ENCODE results near the gene ACADVL.
A peak's percentile ranks its signal among the peaks of the same experiment; 100 is the strongest.

ACADVL gene

DNA sequence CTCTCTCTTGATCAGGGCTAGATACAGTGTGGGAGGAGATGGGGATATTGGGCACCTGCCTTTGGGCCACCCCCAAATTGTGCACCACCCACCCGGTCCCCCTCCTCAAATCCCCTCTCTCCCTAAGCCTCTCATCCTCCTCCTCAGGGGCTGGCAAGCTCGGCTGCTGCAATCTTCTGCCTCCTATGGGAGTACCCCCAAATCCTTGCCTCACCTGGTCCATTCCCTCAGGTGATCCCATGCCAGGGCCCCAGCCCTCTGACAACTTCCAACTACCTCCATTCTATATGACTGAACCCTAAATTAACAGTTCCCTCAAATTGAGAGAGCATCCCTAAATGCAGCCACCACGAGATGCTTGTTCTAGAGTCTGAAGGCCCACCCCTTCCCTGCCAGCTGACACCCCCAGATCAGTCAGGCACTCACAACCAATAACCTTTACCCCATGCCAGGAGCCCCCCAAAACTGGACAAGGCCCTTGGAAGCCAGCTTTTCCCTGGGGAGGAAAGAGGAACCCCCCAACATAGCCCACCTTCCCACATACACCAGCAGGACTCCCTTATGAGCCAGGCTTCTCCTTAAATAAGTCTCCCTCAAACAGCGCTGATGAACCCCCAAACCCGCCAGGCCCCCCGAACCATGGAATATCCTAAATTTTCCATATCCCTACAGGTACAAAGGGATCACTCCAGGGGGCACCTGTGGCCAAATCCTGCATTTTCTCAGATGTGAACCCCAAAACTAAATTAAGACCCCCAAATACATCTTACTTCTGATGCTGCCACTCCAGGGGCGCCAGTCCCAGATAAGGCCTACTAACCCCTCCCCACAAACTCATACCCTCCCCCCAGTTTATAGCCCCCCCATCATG lies 3.3 kb upstream of the ACADVL start:
- FAIRE-seq (peak; percentile 9), DNase-seq (ENCODE audit: insufficient read length, low spot score) (no peak)
- TF ChIP-seq POLR2A (IDR thresholded peaks at IDR 0.05; ENCODE audit: low read depth, low read length) (no peak), POU2F2 (IDR thresholded peaks at IDR 0.05; ENCODE audit: low read depth, low read length) (no peak), POLR2AphosphoS5 (IDR thresholded peaks at IDR 0.05; ENCODE audit: low read depth, low read length) (no peak), SPI1 (IDR thresholded peaks at IDR 0.05; ENCODE audit: low read depth, low read length) (no peak), PAX5 (IDR thresholded peaks at IDR 0.05; ENCODE audit: insufficient read depth, low read length, severe bottlenecking) (no peak), TAF1 (IDR thresholded peaks at IDR 0.05; ENCODE audit: low read depth, low read length) (no peak)

DNA sequence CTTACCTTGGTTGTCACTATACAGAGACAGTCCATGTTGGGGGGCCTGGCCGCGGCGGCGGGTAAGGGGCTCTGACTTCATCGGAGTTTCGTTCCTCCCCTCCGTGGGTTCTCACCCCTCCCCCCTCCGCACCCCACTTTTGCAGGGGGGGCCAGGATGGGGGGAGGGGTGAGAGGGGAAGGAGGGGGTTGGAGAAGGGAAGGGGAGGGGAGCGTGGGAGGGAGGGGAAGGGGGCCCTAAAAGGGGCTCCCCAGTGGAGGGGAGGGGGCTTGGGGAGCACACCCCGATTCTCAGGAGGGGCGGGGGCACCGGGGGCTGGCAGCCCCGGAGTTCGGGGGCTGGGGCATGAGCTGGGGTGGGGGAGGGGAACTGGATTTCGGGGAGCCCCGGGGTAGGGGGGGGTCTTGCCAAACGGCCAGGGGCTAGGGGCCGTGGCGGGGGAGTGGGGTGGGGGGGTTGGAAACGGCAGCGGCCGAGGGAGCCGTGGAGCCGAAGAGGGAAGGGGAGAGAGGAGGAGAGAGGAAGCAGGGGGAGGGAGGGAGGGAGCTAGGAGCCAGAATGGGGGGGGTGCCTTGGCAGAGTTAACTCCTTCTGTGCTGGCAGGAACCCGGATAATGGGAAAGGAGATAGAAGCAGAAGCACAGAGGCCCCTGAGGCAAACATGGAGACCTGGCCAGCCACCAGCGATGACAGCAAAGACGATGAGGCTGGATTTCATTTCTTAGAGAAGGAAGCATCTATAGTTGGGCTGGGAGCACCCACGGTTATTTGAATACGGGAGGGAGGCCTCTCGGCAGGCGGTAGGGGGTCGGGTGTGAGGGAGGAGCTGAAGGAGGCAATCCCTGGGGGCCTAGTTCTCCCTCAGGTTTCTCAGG lies 2.4 kb upstream of the ACADVL start:
- TF ChIP-seq TAF1 (IDR thresholded peaks at IDR 0.05; ENCODE audit: low read depth, low read length) (peak; percentile 33), PAX5 (IDR thresholded peaks at IDR 0.05; ENCODE audit: insufficient read depth, low read length, severe bottlenecking) (no peak)
- no peak for DNase-seq (ENCODE audit: insufficient read length, low spot score)
- FAIRE-seq = peak; percentile 52

- TF ChIP-seq TAF1 (IDR thresholded peaks at IDR 0.05; ENCODE audit: low read depth, low read length) = no peak
- DNase-seq (ENCODE audit: insufficient read length, low spot score) (no peak), FAIRE-seq (peak; percentile 33)
These were observed 1.6 kb upstream of the ACADVL start for GRCh38 chr17:7218166-7218565.

- TF ChIP-seq POLR2A (IDR thresholded peaks at IDR 0.05; ENCODE audit: low read depth, low read length) (no peak), PAX5 (IDR thresholded peaks at IDR 0.05; ENCODE audit: insufficient read depth, low read length, severe bottlenecking) (no peak), SPI1 (IDR thresholded peaks at IDR 0.05; ENCODE audit: low read depth, low read length) (no peak), POLR2AphosphoS5 (IDR thresholded peaks at IDR 0.05; ENCODE audit: low read depth, low read length) (no peak), TAF1 (IDR thresholded peaks at IDR 0.05; ENCODE audit: low read depth, low read length) (no peak), POU2F2 (IDR thresholded peaks at IDR 0.05; ENCODE audit: low read depth, low read length) (no peak)
- DNase-seq (ENCODE audit: insufficient read length, low spot score) (no peak), FAIRE-seq (no peak)
These were observed 980 bp upstream of the ACADVL start for GRCh38 chr17:7218758-7219157.

- FAIRE-seq (peak; percentile 64), DNase-seq (ENCODE audit: insufficient read length, low spot score) (no peak)
- no peak for TF ChIP-seq PAX5 (IDR thresholded peaks at IDR 0.05; ENCODE audit: insufficient read depth, low read length, severe bottlenecking)
- TF ChIP-seq SPI1 (IDR thresholded peaks at IDR 0.05; ENCODE audit: low read depth, low read length) = no peak
- no peak for TF ChIP-seq POU2F2 (IDR thresholded peaks at IDR 0.05; ENCODE audit: low read depth, low read length)
- TF ChIP-seq POLR2A (IDR thresholded peaks at IDR 0.05; ENCODE audit: low read depth, low read length) = no peak
These were observed 418 bp upstream of the ACADVL start for GRCh38 chr17:7219229-7219811.

DNA sequence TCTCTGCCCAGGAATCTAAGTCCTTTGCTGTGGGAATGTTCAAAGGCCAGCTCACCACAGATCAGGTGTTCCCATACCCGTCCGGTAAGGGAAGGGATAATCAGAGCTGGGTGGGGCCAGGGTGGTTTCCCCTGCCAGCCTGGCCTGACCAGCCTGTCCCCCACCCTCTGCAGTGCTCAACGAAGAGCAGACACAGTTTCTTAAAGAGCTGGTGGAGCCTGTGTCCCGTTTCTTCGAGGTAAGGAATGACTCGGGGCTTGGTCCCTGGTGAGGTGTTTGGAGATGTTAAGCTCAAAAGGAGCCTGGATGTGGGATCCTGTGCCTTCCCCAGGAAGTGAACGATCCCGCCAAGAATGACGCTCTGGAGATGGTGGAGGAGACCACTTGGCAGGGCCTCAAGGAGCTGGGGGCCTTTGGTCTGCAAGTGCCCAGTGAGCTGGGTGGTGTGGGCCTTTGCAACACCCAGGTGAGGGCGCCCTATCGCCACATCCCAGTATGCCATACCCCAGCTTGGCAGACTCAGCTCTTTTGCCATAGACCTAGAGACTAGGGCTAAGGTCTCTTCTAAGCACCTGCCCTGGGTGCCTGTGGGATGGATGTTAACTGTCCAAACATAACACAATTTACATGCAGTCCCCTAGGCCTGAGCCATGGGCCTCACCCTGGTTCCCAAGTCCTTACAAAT lies 997 bp downstream of the ACADVL start:
- TF ChIP-seq POU2F2 (IDR thresholded peaks at IDR 0.05; ENCODE audit: low read depth, low read length) (0 out of 2 replicates have a peak, but pooled peaks have one; percentile 27), TAF1 (IDR thresholded peaks at IDR 0.05; ENCODE audit: low read depth, low read length) (no peak), POLR2AphosphoS5 (IDR thresholded peaks at IDR 0.05; ENCODE audit: low read depth, low read length) (no peak; the same call in 1 of the 2 replicates), POLR2A (IDR thresholded peaks at IDR 0.05; ENCODE audit: low read depth, low read length) (peak; percentile 43; the same call in 1 of the 2 replicates)
- FAIRE-seq (no peak), DNase-seq (ENCODE audit: insufficient read length, low spot score) (peak; percentile 60)

- TF ChIP-seq TAF1 (IDR thresholded peaks at IDR 0.05; ENCODE audit: low read depth, low read length) (no peak), POLR2A (IDR thresholded peaks at IDR 0.05; ENCODE audit: low read depth, low read length) (no peak; the same call in 1 of the 2 replicates), PAX5 (IDR thresholded peaks at IDR 0.05; ENCODE audit: insufficient read depth, low read length, severe bottlenecking) (no peak), SPI1 (IDR thresholded peaks at IDR 0.05; ENCODE audit: low read depth, low read length) (no peak), POLR2AphosphoS5 (IDR thresholded peaks at IDR 0.05; ENCODE audit: low read depth, low read length) (no peak; the same call in 1 of the 2 replicates), POU2F2 (IDR thresholded peaks at IDR 0.05; ENCODE audit: low read depth, low read length) (no peak)
These were observed 1.7 kb downstream of the ACADVL start for GRCh38 chr17:7221278-7222092.

GRCh38 chr17:7222093-7222971 lies 2.6 kb downstream of the ACADVL start:
- FAIRE-seq = peak; percentile 58
- no peak for TF ChIP-seq SPI1 (IDR thresholded peaks at IDR 0.05; ENCODE audit: low read depth, low read length)
- TF ChIP-seq POLR2AphosphoS5 (IDR thresholded peaks at IDR 0.05; ENCODE audit: low read depth, low read length) = peak; percentile 19; the same call in 1 of the 2 replicates
- TF ChIP-seq PAX5 (IDR thresholded peaks at IDR 0.05; ENCODE audit: insufficient read depth, low read length, severe bottlenecking) = no peak
- peak; percentile 51; the same call in 1 of the 2 replicates for TF ChIP-seq POLR2A (IDR thresholded peaks at IDR 0.05; ENCODE audit: low read depth, low read length)
- no peak for TF ChIP-seq POU2F2 (IDR thresholded peaks at IDR 0.05; ENCODE audit: low read depth, low read length)
- TF ChIP-seq TAF1 (IDR thresholded peaks at IDR 0.05; ENCODE audit: low read depth, low read length) = no peak

More at GRCh38 chr17:7221278-7222092, 1.7 kb downstream of the ACADVL start:
- no peak for DNase-seq (ENCODE audit: insufficient read length, low spot score)
- FAIRE-seq = peak; percentile 89

More at GRCh38 chr17:7222093-7222971, 2.6 kb downstream of the ACADVL start:
- DNase-seq (ENCODE audit: insufficient read length, low spot score) = no peak

All from GM12891 (cell line).